H1 (cell line): ENCODE results near the gene CTLA4.

ENCODE experiments used
- BCL11A ChIP-seq, 2 experiments: IDR thresholded peaks; one replicate each; pipeline ENCODE4 v1.6.1; 2011; ENCODE audit warnings: low read depth in 2 of 2, low read length in 2 of 2, mild to moderate bottlenecking in 2 of 2
- EZH2 ChIP-seq: fragments of 200-600 bp; sonication (generic); IDR thresholded peaks from 2 replicates; pipeline ENCODE4 v1.7.1; 2012; ENCODE audit warnings: low read depth, mild to moderate bottlenecking, moderate library complexity, low read length, inconsistent platforms; ENCODE audit not compliant: severe bottlenecking
- KDM1A ChIP-seq: fragments of 200-600, 300-600 bp; sonication (generic); IDR thresholded peaks from 2 replicates; pipeline ENCODE4 v1.7.1; 2016; ENCODE audit warnings: mild to moderate bottlenecking, low read length, borderline replicate concordance
- MAFK ChIP-seq: IDR thresholded peaks from 2 replicates; pipeline ENCODE4 v1.6.1; 2012; ENCODE audit warnings: low read depth, mild to moderate bottlenecking, improper control_type of control experiment, low read length
- POLR2A ChIP-seq, 2 experiments: IDR thresholded peaks; 1 replicate in 1 of 2; 2 replicates in 1 of 2; pipeline ENCODE4 v1.6.1; 2011; ENCODE audit warnings: low read depth in 2 of 2, low read length in 2 of 2, mild to moderate bottlenecking in 2 of 2; ENCODE audit errors: control extremely low read depth in 1 of 2
- POLR2AphosphoS5 ChIP-seq: IDR thresholded peaks from 2 replicates; pipeline ENCODE4 v1.6.1; 2011; ENCODE audit warnings: low read depth, low read length
- RAD21 ChIP-seq, 2 experiments: IDR thresholded peaks in 1 of 2; conservative IDR thresholded peaks in 1 of 2; 2 replicates each; pipeline ENCODE4 v1.6.1; 2011; ENCODE audit warnings: low read depth in 2 of 2, low read length in 2 of 2, improper control_type of control experiment in 1 of 2, inconsistent platforms in 1 of 2, mild to moderate bottlenecking in 1 of 2, moderate library complexity in 1 of 2
- SRF ChIP-seq: IDR thresholded peaks from 2 replicates; pipeline ENCODE4 v1.6.1; 2011; ENCODE audit warnings: mild to moderate bottlenecking, low read depth, low read length, moderate library complexity
- TAF1 ChIP-seq: IDR thresholded peaks from 2 replicates; pipeline ENCODE4 v1.6.1; 2011; ENCODE audit warnings: mild to moderate bottlenecking, low read depth, low read length
- TCF12 ChIP-seq: IDR thresholded peaks from 2 replicates; pipeline ENCODE4 v1.6.1; 2011; ENCODE audit warnings: low read depth, mild to moderate bottlenecking, low read length
- TF ChIP-seq, protein P1 (sequence below), 3 experiments: IDR thresholded peaks; 1 replicate in 2 of 3; 2 replicates in 1 of 3; pipeline versions ENCODE4 v1.5.1 to v1.6.1; 2011; ENCODE audit warnings: low read length in 3 of 3, mild to moderate bottlenecking in 3 of 3, inconsistent platforms in 2 of 3, low read depth in 1 of 3, moderate library complexity in 1 of 3; ENCODE audit not compliant: insufficient read depth in 1 of 3; ENCODE audit errors: control extremely low read depth in 1 of 3
- TF ChIP-seq, protein P2 (sequence below): IDR thresholded peaks from 2 replicates; pipeline ENCODE4 v1.6.1; 2011; ENCODE audit warnings: low read length, improper control_type of control experiment

GRCh38 chr2:203894262-203894661 is 26.7 kb downstream of the CTLA4 start:
- TF ChIP-seq POLR2AphosphoS5 (no peak), POLR2A (IDR thresholded peaks at IDR 0.05; ENCODE audit: control extremely low read depth in 1 of 2, low read depth in 2 of 2, low read length in 2 of 2) (no peak), TCF12 (no peak), SRF (no peak), RAD21 (IDR thresholded peaks at IDR 0.05 in 1 of 2, conservative IDR thresholded peaks at IDR 0.05 in 1 of 2; ENCODE audit: low read depth in 2 of 2, low read length in 2 of 2) (no peak), TAF1 (no peak), BCL11A (IDR thresholded peaks at IDR 0.05; ENCODE audit: low read depth in 2 of 2, low read length in 2 of 2) (no peak), EZH2 (no peak), KDM1A (no peak), MAFK (no peak)
- TF ChIP-seq, protein P1, sequence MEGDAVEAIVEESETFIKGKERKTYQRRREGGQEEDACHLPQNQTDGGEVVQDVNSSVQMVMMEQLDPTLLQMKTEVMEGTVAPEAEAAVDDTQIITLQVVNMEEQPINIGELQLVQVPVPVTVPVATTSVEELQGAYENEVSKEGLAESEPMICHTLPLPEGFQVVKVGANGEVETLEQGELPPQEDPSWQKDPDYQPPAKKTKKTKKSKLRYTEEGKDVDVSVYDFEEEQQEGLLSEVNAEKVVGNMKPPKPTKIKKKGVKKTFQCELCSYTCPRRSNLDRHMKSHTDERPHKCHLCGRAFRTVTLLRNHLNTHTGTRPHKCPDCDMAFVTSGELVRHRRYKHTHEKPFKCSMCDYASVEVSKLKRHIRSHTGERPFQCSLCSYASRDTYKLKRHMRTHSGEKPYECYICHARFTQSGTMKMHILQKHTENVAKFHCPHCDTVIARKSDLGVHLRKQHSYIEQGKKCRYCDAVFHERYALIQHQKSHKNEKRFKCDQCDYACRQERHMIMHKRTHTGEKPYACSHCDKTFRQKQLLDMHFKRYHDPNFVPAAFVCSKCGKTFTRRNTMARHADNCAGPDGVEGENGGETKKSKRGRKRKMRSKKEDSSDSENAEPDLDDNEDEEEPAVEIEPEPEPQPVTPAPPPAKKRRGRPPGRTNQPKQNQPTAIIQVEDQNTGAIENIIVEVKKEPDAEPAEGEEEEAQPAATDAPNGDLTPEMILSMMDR (IDR thresholded peaks at IDR 0.05; ENCODE audit: control extremely low read depth in 1 of 3, insufficient read depth in 1 of 3, low read depth in 1 of 3, low read length in 3 of 3) = no peak
- TF ChIP-seq, protein P2, sequence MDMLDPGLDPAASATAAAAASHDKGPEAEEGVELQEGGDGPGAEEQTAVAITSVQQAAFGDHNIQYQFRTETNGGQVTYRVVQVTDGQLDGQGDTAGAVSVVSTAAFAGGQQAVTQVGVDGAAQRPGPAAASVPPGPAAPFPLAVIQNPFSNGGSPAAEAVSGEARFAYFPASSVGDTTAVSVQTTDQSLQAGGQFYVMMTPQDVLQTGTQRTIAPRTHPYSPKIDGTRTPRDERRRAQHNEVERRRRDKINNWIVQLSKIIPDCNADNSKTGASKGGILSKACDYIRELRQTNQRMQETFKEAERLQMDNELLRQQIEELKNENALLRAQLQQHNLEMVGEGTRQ = no peak
